ENCODE results near the gene TLL2. TPM values are rescaled to one million over a fixed set of nuclear protein-coding genes. Genes with fewer than 3 reads are reported as not detected.
A peak's percentile ranks its signal among the peaks of the same experiment; 100 is the strongest.

TLL2 gene
- total and polyA plus RNA-seq, 4 donors, result 0.12 to 0.36 TPM; not detected in 2

DNA sequence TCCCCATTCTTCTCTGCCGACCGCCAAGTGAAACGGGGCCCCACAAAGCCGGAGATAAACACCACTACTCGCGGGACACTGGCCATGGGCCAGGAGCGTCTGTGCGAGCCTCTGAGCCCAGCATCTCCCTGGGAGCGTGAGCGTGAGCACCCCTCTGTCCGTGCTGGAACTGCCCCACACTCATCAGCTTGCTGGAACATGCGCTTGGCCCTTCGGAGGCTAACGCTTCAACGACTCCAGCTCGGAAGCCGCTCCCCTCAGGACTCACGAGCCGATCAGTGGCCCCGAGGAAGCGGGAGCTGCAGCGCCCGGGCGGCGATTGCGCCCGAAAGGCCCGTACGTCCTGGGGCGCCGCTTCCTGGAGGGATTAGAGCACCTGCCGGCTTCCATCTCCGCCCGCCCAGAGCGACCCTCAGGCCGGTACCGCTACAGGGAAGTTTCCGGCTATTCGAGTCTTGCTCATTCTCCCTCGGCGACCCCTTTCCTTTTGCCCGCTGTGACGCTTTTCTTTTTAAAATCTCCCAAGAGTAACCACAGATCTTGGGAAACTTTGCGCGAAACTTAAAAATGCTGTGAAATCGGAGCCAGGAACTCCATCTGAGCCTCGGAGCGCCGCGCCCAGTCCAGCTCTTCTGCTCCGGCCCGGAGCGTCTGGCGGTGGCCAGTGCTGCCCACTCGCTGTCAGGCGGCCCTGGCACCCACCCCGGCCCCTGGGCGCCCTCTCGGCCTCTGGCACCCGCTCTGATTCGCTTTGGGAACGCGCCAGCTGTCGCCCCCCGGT is 1.0 kb downstream of the TLL2 start:
- intact Hi-C loops (cut with DNase I), result loop anchor here (5.0 kb wide), 3 partner anchors 70 to 140 kb away; no protein-coding TSS in a partner anchor
- 1% methylated on average over 65 of the region's 65 CpGs for WGBS, 2 donors

DNA sequence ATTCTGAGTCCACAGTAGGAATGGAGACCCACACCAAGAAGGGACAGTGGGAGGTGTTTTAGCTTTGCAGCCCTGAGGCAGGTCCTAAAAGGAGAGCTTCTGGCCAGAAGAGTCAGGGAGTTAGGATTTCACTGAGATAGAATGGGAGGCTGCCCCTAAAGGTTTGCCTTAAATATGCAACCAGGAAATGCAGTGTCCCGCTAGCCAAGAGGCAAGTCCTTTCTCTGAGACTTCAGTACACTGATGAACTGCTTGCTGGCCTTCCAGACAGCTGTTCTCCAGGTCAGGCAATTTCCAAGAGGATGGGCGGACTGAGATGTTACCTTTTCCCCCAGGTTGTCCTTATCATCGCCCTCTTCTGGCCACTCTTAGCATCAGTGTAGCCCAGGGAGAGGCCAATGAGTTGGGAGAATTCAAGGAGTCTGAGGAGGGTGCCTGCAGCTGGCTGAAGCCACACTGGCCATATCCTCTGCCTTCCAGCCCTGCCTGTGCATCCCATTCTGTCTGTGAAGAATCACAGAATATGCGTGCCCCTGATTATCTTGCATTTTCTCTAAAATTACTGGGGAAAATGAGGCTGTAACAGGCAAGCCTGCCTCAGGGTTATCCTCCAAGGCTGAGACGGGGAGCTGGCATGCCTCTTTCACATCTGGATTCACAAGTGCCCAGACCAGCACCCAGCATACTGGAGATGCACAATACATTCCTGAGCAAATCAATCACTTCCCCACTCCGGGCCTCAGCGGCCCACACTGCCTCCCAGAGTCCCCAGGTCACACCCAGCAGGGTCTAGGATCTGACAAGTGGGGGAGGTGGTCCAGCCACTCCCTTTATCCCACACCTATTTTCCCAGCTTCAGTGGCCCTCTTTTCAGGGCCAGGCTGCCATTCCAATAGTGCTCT is 2.4 kb downstream of the TLL2 start:
- WGBS, 2 donors, result 72% methylated on average over 7 of the region's 7 CpGs
- intact Hi-C loops (cut with DNase I), result loop anchor here (5.0 kb wide), 3 partner anchors 71 to 139 kb away; no protein-coding TSS in a partner anchor

More for the DNA sequence above, 1.0 kb downstream of the TLL2 start:
- no peaks in the 10 kb centered on the region for H3K9me3 ChIP-seq (ENCODE audit: control insufficient read depth, low read length)
- ATAC-seq (ENCODE audit: low FRiP score), result peak; percentile 68
- H3K36me3 ChIP-seq (ENCODE audit: control insufficient read depth in 1 of 2, insufficient read depth in 2 of 2, low read length in 1 of 2), result no peaks in the 10 kb centered on the region
- peak overlapping the region; percentile 2 to 30 for H3K4me3 ChIP-seq (ENCODE audit: low read length in 2 of 2)
- no peak for DNase-seq
- no peaks in the 10 kb centered on the region for H3K4me1 ChIP-seq (ENCODE audit: control insufficient read depth in 1 of 2, insufficient read depth in 2 of 2, low read length in 2 of 2)
- no peak overlapping the region for H3K27ac ChIP-seq (ENCODE audit: low read depth in 1 of 2, low read length in 2 of 2)
- no peaks in the 10 kb centered on the region for H3K27me3 ChIP-seq (ENCODE audit: control insufficient read depth in 1 of 2, insufficient read depth in 2 of 2, low read length in 1 of 2)

DNA sequence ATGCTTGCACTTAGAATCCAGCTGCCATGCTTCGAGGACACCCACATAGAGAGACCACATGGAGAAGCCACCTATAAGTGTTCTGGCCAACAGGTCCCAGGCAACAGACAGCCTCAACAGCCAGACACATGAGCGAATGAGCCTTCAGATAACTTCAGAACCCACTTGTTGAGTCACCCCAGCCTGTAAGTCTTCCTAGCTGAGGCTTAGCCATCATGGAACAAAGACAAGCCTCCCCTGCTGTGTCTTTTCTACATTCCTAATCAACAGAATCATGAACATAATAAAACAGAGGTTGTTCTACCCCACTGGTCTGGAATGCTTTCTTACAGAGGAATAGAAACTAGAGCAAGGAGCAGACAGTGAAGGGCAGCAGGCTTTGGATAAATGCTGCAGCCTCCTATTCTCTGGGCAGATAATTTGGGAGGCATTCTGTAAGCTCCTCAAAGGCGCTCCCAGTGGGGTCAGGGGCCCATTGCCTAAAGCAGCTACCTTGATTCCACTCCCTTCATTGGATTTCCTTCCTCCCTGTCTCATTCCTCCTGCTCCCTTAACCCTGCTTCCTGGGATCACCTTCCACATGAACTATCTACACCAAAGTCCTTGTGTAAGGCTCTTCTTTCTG is 4.6 kb downstream of the TLL2 start:
- Histone ChIP-seq H3K36me3 (ENCODE audit: control insufficient read depth in 1 of 2, insufficient read depth in 2 of 2, low read length in 1 of 2) (no peaks in the 10 kb centered on the region), H3K9me3 (ENCODE audit: control insufficient read depth, low read length) (no peaks in the 10 kb centered on the region), H3K27ac (ENCODE audit: low read depth in 1 of 2, low read length in 2 of 2) (no peak overlapping the region), H3K4me1 (ENCODE audit: control insufficient read depth in 1 of 2, insufficient read depth in 2 of 2, low read length in 2 of 2) (no peaks in the 10 kb centered on the region), H3K4me3 (ENCODE audit: low read length in 2 of 2) (no peak overlapping the region), H3K27me3 (ENCODE audit: control insufficient read depth in 1 of 2, insufficient read depth in 2 of 2, low read length in 1 of 2) (no peaks in the 10 kb centered on the region)
- 83 to 91% methylated on average over 3 of the region's 3 CpGs for WGBS, 2 donors
- no peak for ATAC-seq (ENCODE audit: low FRiP score)
- DNase-seq, result no peak
- intact Hi-C loops (cut with DNase I), result no loop called here

More for the DNA sequence above, 2.4 kb downstream of the TLL2 start:
- H3K4me1 ChIP-seq (ENCODE audit: control insufficient read depth in 1 of 2, insufficient read depth in 2 of 2, low read length in 2 of 2), result no peaks in the 10 kb centered on the region
- H3K27me3 ChIP-seq (ENCODE audit: control insufficient read depth in 1 of 2, insufficient read depth in 2 of 2, low read length in 1 of 2), result no peaks in the 10 kb centered on the region
- H3K4me3 ChIP-seq (ENCODE audit: low read length in 2 of 2), result no peak overlapping the region
- no peak for DNase-seq
- no peak overlapping the region for H3K27ac ChIP-seq (ENCODE audit: low read depth in 1 of 2, low read length in 2 of 2)
- no peaks in the 10 kb centered on the region for H3K36me3 ChIP-seq (ENCODE audit: control insufficient read depth in 1 of 2, insufficient read depth in 2 of 2, low read length in 1 of 2)
- no peak for ATAC-seq (ENCODE audit: low FRiP score)
- H3K9me3 ChIP-seq (ENCODE audit: control insufficient read depth, low read length), result no peaks in the 10 kb centered on the region

DNA sequence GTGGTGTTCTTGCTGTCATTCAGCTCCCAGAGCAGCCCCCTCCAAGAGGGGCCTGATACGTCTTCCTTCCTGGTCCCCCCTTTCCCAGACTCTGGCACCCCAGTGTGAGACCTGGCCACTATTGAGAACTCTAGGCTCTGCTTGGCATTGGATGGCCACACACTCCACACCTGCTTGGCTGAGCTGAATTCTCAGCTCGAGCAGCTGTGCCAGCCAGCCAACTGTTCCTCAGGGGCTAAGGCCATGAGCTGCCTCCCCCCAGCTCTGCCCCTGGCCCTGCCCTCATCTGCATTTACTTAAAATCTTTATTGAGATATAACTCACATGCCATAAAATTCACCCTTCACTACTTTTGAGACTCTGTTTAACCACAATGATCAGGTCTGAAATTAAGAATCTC is 6.7 kb downstream of the TLL2 start:
- H3K9me3 ChIP-seq (ENCODE audit: control insufficient read depth, low read length), result no peaks in the 10 kb centered on the region
- ATAC-seq (ENCODE audit: low FRiP score) (no peak), DNase-seq (no peak)
- no peaks in the 10 kb centered on the region for H3K4me1 ChIP-seq (ENCODE audit: control insufficient read depth in 1 of 2, insufficient read depth in 2 of 2, low read length in 2 of 2)
- H3K27me3 ChIP-seq (ENCODE audit: control insufficient read depth in 1 of 2, insufficient read depth in 2 of 2, low read length in 1 of 2), result no peaks in the 10 kb centered on the region
- no peak overlapping the region for H3K4me3 ChIP-seq (ENCODE audit: low read length in 2 of 2)
- no peaks in the 10 kb centered on the region for H3K36me3 ChIP-seq (ENCODE audit: control insufficient read depth in 1 of 2, insufficient read depth in 2 of 2, low read length in 1 of 2)
- WGBS, 2 donors, result 83 to 88% methylated on average over 2 of the region's 2 CpGs
- no peak overlapping the region for H3K27ac ChIP-seq (ENCODE audit: low read depth in 1 of 2, low read length in 2 of 2)
- intact Hi-C loops (cut with DNase I), result no loop called here

DNA sequence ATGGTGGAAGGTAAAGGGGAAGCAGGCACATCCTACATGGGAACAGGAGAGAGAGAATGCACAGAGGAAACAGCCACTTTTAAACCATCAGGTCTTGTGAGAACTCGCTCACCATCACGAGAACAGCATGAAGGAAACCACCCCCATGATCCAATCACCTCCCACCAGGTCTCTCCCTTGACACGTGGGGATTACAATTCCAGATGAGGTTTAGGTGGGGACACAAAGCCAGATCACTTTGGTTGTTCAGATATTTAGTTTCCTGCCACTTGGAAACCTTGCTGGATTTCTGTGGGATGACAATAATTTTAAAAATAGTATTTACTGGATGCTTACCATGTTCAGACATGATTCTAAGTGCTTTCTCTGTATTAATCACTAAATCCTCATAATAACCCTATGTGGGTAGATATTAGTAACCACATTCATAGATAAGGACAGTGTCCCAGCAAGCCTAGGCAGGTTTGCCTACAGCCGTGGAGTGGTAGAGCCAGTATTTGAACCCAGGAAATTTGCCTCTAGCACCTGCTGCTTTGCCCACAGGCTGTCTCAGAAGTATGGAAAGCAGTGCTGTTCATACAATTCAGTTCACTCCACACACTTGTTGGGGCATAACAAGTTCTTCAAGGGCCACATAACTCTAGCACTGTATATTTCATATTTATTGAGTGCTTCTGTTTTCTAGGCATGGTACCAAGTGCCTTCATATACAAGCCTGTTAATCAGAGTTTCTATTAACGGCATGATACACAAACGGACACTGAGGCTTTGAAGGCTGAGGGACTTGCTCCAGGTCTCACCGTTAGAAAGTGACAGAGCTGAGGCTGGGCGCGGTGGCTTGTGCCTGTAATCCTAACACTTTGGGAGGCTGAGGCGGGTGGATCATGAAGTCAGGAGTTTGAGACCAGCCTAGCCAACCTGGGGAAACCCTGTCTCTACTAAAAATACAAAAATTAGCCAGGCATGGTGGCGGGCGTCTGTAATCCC is 8.3 kb downstream of the TLL2 start:
- ATAC-seq (ENCODE audit: low FRiP score) (no peak), DNase-seq (no peak)
- intact Hi-C loops (cut with DNase I), result no loop called here
- Histone ChIP-seq H3K9me3 (ENCODE audit: control insufficient read depth, low read length) (no peaks in the 10 kb centered on the region), H3K4me1 (ENCODE audit: control insufficient read depth in 1 of 2, insufficient read depth in 2 of 2, low read length in 2 of 2) (no peaks in the 10 kb centered on the region), H3K27ac (ENCODE audit: low read depth in 1 of 2, low read length in 2 of 2) (no peak overlapping the region), H3K27me3 (ENCODE audit: control insufficient read depth in 1 of 2, insufficient read depth in 2 of 2, low read length in 1 of 2) (no peaks in the 10 kb centered on the region), H3K36me3 (ENCODE audit: control insufficient read depth in 1 of 2, insufficient read depth in 2 of 2, low read length in 1 of 2) (no peaks in the 10 kb centered on the region), H3K4me3 (ENCODE audit: low read length in 2 of 2) (no peak overlapping the region)
- 70 to 73% methylated on average over 12 of the region's 12 CpGs for WGBS, 2 donors

DNA sequence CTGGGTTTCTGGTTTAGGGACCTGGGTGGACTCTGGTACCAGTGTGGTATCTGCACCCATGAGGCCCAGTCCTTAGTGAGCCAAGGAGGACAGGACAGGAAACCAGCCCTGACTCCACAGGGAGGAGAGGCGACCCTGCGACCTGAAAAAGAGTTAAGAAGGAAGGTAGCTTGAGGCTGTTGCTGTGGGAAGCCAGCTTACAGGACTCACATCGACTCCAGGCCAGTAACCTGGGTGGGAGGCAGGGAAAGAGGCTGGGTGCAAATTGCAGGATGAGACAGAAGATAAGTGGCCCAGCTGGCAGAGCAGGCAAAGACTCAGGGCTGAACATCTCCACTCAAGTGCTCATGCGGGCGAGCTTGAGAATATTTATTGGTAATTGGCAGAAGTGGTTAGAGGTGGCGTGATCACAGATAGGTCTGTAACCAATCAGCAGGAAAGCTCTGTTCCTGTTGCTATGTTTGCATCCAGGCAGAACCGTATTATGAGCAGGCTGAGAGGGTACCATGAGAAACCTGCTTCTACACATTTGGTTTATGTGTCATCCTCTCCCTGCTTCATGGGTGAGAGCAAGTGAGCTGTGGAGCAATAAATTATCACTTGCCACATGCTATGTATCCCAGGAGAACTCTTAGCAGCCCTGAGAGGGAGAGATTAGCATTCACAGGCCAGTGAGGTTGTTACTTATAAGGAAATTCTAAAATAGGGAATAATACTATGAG is 11.0 kb downstream of the TLL2 start:
- intact Hi-C loops (cut with DNase I), result no loop called here
- no peak for ATAC-seq (ENCODE audit: low FRiP score)
- Histone ChIP-seq H3K4me3 (ENCODE audit: low read length in 2 of 2) (no peak overlapping the region), H3K27ac (ENCODE audit: low read depth in 1 of 2, low read length in 2 of 2) (no peak overlapping the region), H3K27me3 (ENCODE audit: control insufficient read depth in 1 of 2, insufficient read depth in 2 of 2, low read length in 1 of 2) (no peaks in the 10 kb centered on the region), H3K36me3 (ENCODE audit: control insufficient read depth in 1 of 2, insufficient read depth in 2 of 2, low read length in 1 of 2) (no peaks in the 10 kb centered on the region), H3K9me3 (ENCODE audit: control insufficient read depth, low read length) (no peaks in the 10 kb centered on the region), H3K4me1 (ENCODE audit: control insufficient read depth in 1 of 2, insufficient read depth in 2 of 2, low read length in 2 of 2) (no peaks in the 10 kb centered on the region)
- WGBS, 2 donors, result 71 to 84% methylated on average over 7 of the region's 7 CpGs
- no peak for DNase-seq

DNA sequence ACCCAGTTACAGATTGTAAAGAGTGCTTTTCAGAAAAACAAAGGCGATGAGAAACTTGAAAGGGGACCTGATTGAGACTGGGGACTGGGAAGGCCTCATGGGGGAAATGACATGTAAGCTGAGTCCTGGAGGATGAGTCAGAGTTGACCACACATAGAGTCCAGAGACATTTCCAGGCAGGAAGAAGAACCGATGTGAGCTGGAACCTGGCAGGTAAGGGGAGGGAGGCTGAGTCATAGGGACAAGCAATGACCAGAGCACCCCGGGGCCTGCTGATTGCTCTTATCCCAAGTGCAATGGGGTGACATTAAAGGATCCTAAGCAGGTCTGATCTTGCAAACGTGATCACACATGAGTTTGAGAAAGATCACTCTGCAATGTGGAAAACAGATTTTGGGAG is 11.7 kb downstream of the TLL2 start:
- no peaks in the 10 kb centered on the region for H3K4me1 ChIP-seq (ENCODE audit: control insufficient read depth in 1 of 2, insufficient read depth in 2 of 2, low read length in 2 of 2)
- intact Hi-C loops (cut with DNase I), result no loop called here
- no peak for ATAC-seq (ENCODE audit: low FRiP score)
- no peaks in the 10 kb centered on the region for H3K9me3 ChIP-seq (ENCODE audit: control insufficient read depth, low read length)
- H3K27me3 ChIP-seq (ENCODE audit: control insufficient read depth in 1 of 2, insufficient read depth in 2 of 2, low read length in 1 of 2), result no peaks in the 10 kb centered on the region
- 82 to 84% methylated on average over 4 of the region's 4 CpGs for WGBS, 2 donors
- H3K27ac ChIP-seq (ENCODE audit: low read depth in 1 of 2, low read length in 2 of 2), result no peak overlapping the region
- no peak for DNase-seq
- no peaks in the 10 kb centered on the region for H3K36me3 ChIP-seq (ENCODE audit: control insufficient read depth in 1 of 2, insufficient read depth in 2 of 2, low read length in 1 of 2)
- no peak overlapping the region for H3K4me3 ChIP-seq (ENCODE audit: low read length in 2 of 2)
